Measurements from ENCODE around the gene SLC2A1.

SLC2A1 gene

GRCh38 chr1:42961312-42962091 is 2.8 kb upstream of the SLC2A1 start:
- in situ Hi-C loops (cut with HindIII; ENCODE audit: low sequenced_read_pairs): no loop called here

GRCh38 chr1:42960566-42961311 is 2.1 kb upstream of the SLC2A1 start:
- in situ Hi-C loops (cut with HindIII; ENCODE audit: low sequenced_read_pairs): no loop called here

- in situ Hi-C loops (cut with HindIII; ENCODE audit: low sequenced_read_pairs): no loop called here
Measured at GRCh38 chr1:42960122-42960390, 1.4 kb upstream of the SLC2A1 start.

GRCh38 chr1:42957880-42958487 is 684 bp downstream of the SLC2A1 start:
- in situ Hi-C loops (cut with HindIII; ENCODE audit: low sequenced_read_pairs): no loop called here

GRCh38 chr1:42957229-42957879 is 1.3 kb downstream of the SLC2A1 start:
- in situ Hi-C loops (cut with HindIII; ENCODE audit: low sequenced_read_pairs): no loop called here

GRCh38 chr1:42956739-42957138 is 1.9 kb downstream of the SLC2A1 start:
- in situ Hi-C loops (cut with HindIII; ENCODE audit: low sequenced_read_pairs): no loop called here

GRCh38 chr1:42955311-42956063 is 3.2 kb downstream of the SLC2A1 start:
- in situ Hi-C loops (cut with HindIII; ENCODE audit: low sequenced_read_pairs): no loop called here

GRCh38 chr1:42953182-42954180 is 5.2 kb downstream of the SLC2A1 start:
- in situ Hi-C loops (cut with HindIII; ENCODE audit: low sequenced_read_pairs): no loop called here

- in situ Hi-C loops (cut with HindIII; ENCODE audit: low sequenced_read_pairs): no loop called here
Measured at GRCh38 chr1:42952303-42953001, 6.2 kb downstream of the SLC2A1 start.

GRCh38 chr1:42951588-42951987 is 7.1 kb downstream of the SLC2A1 start:
- in situ Hi-C loops (cut with HindIII; ENCODE audit: low sequenced_read_pairs): no loop called here

GRCh38 chr1:42950116-42950481 is 8.6 kb downstream of the SLC2A1 start:
- in situ Hi-C loops (cut with HindIII; ENCODE audit: low sequenced_read_pairs): no loop called here

GRCh38 chr1:42949312-42950115 is 9.2 kb downstream of the SLC2A1 start:
- in situ Hi-C loops (cut with HindIII; ENCODE audit: low sequenced_read_pairs): no loop called here

GRCh38 chr1:42947965-42948732 is 10.5 kb downstream of the SLC2A1 start:
- in situ Hi-C loops (cut with HindIII; ENCODE audit: low sequenced_read_pairs): no loop called here

- in situ Hi-C loops (cut with HindIII; ENCODE audit: low sequenced_read_pairs): no loop called here
Measured at GRCh38 chr1:42947117-42947516, 11.6 kb downstream of the SLC2A1 start.

- in situ Hi-C loops (cut with HindIII; ENCODE audit: low sequenced_read_pairs): no loop called here
Measured at GRCh38 chr1:42946120-42946898, 12.4 kb downstream of the SLC2A1 start.

- in situ Hi-C loops (cut with HindIII; ENCODE audit: low sequenced_read_pairs): no loop called here
Measured at GRCh38 chr1:42945164-42945563, 13.5 kb downstream of the SLC2A1 start.

Measured in endothelial cell of hepatic sinusoid (primary cell).